ENCODE data around the gene VDR.
"Not testable (repeated sequence)": the region's sequence is repeated elsewhere in the genome, so short reads cannot be mapped to it uniquely, and the experiment has no call there.

VDR gene

GRCh38 chr12:47846294-47846996, 58.3 kb downstream of the VDR start:
- DNase-seq (ENCODE audit: low read depth) = no peak

GRCh38 chr12:47845081-47845480, 59.7 kb downstream of the VDR start:
- no peak for DNase-seq (ENCODE audit: low read depth)

GRCh38 chr12:47844264-47845019, 60.4 kb downstream of the VDR start:
- no peak for DNase-seq (ENCODE audit: low read depth)

- DNase-seq (ENCODE audit: low read depth) = no peak
Measured at GRCh38 chr12:47843226-47843980, 61.4 kb downstream of the VDR start.

DNA sequence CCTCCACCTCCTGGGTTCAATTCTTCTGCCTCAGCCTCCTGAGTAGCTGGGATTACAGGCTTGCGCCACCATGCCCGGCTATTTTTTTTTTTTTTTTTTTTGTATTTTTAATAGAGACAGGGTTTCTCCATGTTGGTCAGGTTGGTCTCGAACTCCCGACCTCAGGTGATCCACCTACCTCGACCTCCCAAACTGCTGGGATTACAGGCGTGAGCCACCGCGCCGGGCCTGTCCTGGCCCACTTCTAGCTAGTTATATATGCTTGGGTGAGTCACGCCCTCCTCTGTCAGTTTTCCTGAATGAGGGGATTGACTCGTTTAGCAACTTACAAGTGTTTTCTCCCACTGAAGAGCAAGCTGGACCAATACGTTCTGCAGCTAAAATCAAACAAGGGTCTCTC, 62.3 kb downstream of the VDR start:
- not testable (repeated sequence) for DNase-seq (ENCODE audit: low read depth)

- no peak for DNase-seq (ENCODE audit: low read depth)
Measured at GRCh38 chr12:47841910-47842309, 62.9 kb downstream of the VDR start.

- no peak for DNase-seq (ENCODE audit: low read depth)
Measured at GRCh38 chr12:47841501-47841900, 63.3 kb downstream of the VDR start.

- no peak for DNase-seq (ENCODE audit: low read depth)
Measured at GRCh38 chr12:47840571-47840970, 64.2 kb downstream of the VDR start.

- no peak for DNase-seq (ENCODE audit: low read depth)
Measured at GRCh38 chr12:47839214-47839876, 65.4 kb downstream of the VDR start.

DNA sequence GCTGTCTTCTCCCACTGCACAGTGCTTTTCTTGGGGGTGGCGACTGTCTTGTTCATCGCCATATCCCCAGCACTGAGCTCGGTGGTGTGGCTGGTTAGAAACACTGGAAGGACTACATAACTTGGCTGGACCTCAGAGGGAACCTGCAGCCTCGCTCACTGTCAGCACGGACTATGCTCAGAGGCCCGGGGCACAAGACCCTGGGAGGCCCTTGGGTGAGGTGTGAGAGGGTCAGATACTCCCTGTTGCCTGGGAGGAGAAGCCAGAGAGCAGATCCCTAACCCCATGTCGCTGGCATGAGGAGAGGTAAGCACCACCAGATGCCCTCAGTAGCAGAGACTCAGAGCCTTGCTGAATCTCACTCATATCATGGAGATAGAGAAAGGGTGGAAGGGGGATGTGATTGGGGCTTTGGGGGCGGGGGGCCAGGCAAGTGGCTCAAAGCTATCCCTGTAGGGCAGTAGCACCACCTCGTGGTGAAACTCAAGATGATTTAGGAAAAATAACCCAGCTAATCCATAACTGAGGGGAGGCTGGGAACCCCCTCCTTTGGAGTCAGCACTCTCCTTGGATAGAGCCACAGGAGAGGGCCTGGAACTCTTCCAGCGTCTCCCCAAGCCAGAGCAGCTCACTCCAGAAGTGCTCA, 66.4 kb downstream of the VDR start:
- DNase-seq (ENCODE audit: low read depth) = no peak

DNA sequence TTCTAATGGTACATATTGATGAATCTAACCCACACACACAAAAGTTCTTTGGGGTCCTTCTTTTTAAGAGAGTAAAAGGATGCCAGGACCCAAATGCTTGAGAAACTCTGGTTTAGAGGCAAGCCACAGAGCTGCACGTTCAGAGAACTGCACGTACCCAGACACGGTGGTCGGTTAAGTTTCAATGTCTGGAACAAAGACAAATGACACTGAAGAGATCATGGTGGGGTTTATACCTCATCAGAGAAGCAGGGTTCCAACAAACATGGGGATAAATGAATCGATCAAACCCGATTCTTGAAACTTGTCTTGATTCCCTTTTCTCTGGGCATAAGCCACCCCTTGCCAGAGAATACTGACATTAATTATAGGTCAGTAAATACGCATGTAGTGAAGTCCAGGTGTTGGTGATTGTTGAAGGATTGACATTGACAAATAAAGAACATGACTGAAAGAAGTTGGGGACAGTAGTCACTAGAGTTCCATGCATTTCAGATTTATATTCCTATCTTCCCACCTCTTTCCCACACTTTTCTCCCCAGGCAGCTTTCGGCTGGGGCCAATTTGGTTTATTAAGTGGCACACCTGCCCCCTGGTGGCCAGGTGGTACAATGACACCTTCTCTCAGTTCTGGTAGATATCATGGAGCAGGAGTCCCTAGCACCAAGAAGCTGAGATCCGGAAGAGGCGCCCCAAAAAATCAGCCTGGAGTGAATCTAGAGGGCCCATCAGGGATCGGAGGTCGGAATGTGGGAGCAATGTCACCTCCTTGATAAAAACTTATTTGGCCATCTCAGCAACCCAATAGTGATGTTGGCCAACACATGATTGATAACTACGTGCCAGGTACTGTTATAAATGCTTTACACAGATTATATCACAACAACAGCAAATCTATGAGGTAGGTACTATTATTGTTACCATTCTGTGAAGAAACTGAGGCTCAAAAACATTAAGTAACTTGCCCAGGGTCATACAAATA, 67.3 kb downstream of the VDR start:
- DNase-seq (ENCODE audit: low read depth) = peak; percentile 37

GRCh38 chr12:47835831-47836155, 69.0 kb downstream of the VDR start:
- DNase-seq (ENCODE audit: low read depth) = no peak

- DNase-seq (ENCODE audit: low read depth) = no peak
Measured at GRCh38 chr12:47835006-47835830, 69.6 kb downstream of the VDR start.

GRCh38 chr12:47834199-47834903, 70.4 kb downstream of the VDR start:
- DNase-seq (ENCODE audit: low read depth) = no peak

- DNase-seq (ENCODE audit: low read depth) = no peak
Measured at GRCh38 chr12:47833591-47834012, 71.2 kb downstream of the VDR start.

GRCh38 chr12:47832263-47832933, 72.4 kb downstream of the VDR start:
- DNase-seq (ENCODE audit: low read depth) = no peak

GRCh38 chr12:47829584-47829983, 75.2 kb downstream of the VDR start:
- DNase-seq (ENCODE audit: low read depth) = no peak

- no peak for DNase-seq (ENCODE audit: low read depth)
Measured at GRCh38 chr12:47828976-47829482, 75.8 kb downstream of the VDR start.

Measured in stimulated activated CD8-positive, alpha-beta memory T cell treated with anti-CD3 and anti-CD28 coated beads, Interleukin-12 subunit alpha, Interleukin-12 subunit beta, amount 100 ng/mL, for 4 hours (primary cell).